Dermis blood vessel endothelial cell (primary cell): ENCODE results near the gene AP1G1. TPM values are rescaled to one million over a fixed set of nuclear protein-coding genes. Genes with fewer than 3 reads are reported as not detected.
"Not testable (repeated sequence)": the region's sequence is repeated elsewhere in the genome, so short reads cannot be mapped to it uniquely, and the experiment has no call there.

Source experiments
- DNase-seq: peaks from one replicate; pipeline ENCODE4 v3.0.0; 2010
- total RNA-seq: library from RNA; depleted of rRNA; stranded (reverse); fragments of >200 nt; gene quantifications from 2 replicates; pipeline ENCODE4 v1.2.3, GENCODE V29; 2014

Gene AP1G1
- total RNA-seq, 1 donor from 2014 or later: 69.1 TPM

DNA sequence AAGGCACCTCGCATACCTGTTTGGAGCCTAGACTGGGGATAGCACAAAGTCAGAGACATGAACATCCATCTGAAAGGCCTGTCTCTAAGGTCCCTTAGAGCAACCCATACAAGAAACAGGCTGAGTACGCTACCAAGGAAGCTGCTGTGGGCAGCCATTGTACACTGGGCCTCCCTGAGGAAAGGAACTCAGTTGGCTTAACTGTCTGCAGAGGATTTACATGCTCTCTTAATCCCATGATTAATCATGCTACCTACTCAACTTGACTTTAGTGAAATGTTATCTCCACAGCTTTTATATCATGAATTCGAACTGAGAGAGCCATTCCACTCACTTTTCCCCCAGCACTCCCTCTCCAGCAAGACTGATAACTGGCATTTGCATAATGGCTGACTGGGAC, 110.1 kb downstream of the AP1G1 start:
- DNase-seq: no peak

DNA sequence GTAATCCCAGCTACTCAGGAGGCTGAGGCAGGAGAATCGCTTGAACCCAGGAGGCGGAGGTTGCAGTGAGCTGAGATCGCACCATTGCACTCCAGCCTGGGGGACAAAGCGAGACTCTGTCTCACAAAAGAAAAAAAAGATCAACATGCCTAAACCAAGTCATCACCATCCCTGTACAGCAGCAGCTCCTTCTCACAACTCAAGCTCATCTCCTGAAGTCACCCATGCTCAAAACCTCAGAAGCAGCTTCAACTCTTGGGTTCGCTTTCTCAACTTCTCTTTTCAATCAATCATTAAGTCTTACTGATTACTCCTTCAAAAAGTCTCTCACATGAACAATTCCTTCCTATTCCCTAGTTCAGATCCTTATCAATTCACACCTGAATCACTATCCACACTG, 115.5 kb downstream of the AP1G1 start:
- no peak for DNase-seq

- no peak for DNase-seq
Observed at GRCh38 chr16:71689901-71690300, 118.7 kb downstream of the AP1G1 start.

- no peak for DNase-seq
Observed at GRCh38 chr16:71687861-71688260, 120.8 kb downstream of the AP1G1 start.

GRCh38 chr16:71684280-71684679, 124.4 kb downstream of the AP1G1 start:
- DNase-seq: not testable (repeated sequence)

- DNase-seq: no peak
Observed at GRCh38 chr16:71681360-71681759, 127.3 kb downstream of the AP1G1 start.

Other genes starting within 250 kb of the AP1G1 start
- gene TAT, start 231.7 kb downstream of the AP1G1 start, total RNA-seq: not detected in 2 replicates
- not detected in 2 replicates for gene MARVELD3, start 182.7 kb downstream of the AP1G1 start, total RNA-seq
- gene PHLPP2, start 84.1 kb downstream of the AP1G1 start, total RNA-seq: 9.0 and 10.5 TPM in 2 replicates
- gene ATXN1L, start 37.1 kb upstream of the AP1G1 start, total RNA-seq: 16.2 and 24.9 TPM in 2 replicates
- gene ZNF821, start 75.3 kb upstream of the AP1G1 start, total RNA-seq: 5.6 and 6.8 TPM in 2 replicates
- 203 and 267 TPM in 2 replicates for gene IST1, start 86.7 kb upstream of the AP1G1 start, total RNA-seq
- under 0.01 TPM in 1 of 2 replicates, not detected in the other for gene PKD1L3, start 191.6 kb upstream of the AP1G1 start, total RNA-seq
- gene DHODH, start 199.9 kb upstream of the AP1G1 start, total RNA-seq: 3.4 and 4.6 TPM in 2 replicates
- 0.05 TPM in 1 of 2 replicates, not detected in the other for gene HP, start 245.7 kb upstream of the AP1G1 start, total RNA-seq